GM10248 (cell line): ENCODE results near the gene RNF114.
A peak's percentile ranks its signal among the peaks of the same experiment; 100 is the strongest.
"Not testable (repeated sequence)": the region's sequence is repeated elsewhere in the genome, so short reads cannot be mapped to it uniquely, and the experiment has no call there.

ENCODE experiments used
- CTCF ChIA-PET: fragments of 300-600 bp; sonication (Branson Sonifier 250); formaldehyde crosslinking; extraction: SDS; loops from one replicate; lab custom pipeline; 2021; ENCODE audit warnings: antibody characterized with exemption; lab: Yijun Ruan, JAX
- POLR2A ChIA-PET: fragments of 350-650 bp; sonication (Branson Sonifier 250); formaldehyde crosslinking; extraction: SDS; loops from one replicate; lab custom pipeline; 2020; ENCODE audit warnings: antibody characterized with exemption; lab: Yijun Ruan, JAX
- DNase-seq: peaks from one replicate; pipeline ENCODE4 v3.0.0; 2012; ENCODE audit errors: extremely low spot score
- CTCF ChIP-seq: IDR thresholded peaks from 2 replicates; pipeline ENCODE4 v1.5.1; 2012; ENCODE audit warnings: mild to moderate bottlenecking, low read depth; ENCODE audit errors: extremely low read depth, missing control alignments, control extremely low read depth

The RNF114 gene

DNA sequence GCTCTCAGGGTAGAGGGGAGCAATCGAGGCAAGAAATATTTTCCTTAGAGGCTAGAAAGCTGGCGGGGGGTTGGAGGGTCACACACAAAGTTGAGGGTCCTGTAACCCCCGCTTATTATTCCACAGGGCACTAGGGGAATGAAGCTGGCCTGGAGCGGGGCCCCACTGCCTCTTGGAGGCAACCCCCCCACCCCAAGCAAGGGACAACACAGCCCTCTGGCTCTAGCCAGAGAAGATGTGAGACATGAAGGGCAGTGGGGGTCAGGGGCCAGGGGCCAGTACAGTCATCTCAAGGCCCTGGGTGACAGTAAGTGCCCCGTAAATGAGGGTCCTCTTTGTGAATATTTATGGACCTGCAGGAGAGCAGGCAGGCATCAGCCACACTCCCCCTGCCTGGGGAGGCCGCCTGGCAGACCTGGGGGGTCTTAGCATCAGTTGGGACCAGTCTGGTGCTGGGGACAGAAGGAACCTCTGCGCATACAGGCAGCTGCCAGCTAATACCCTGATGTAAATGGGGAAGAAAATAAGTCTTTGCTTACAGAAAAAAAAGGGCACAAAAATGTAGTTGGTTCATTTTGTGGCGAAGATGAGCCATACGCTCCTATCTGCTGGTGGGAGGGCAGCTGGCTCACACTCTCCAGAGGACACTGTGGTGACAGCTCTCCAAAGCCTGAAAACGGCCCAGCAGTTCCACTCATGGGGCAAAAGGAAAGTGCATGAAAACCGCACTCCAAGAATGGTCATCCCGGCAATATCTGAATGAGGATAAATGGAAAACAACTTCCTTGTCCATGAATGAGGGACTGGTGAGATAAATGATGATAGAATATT lies 42.7 kb upstream of the RNF114 start:
- ChIA-PET POLR2A (no interaction called here), CTCF (interaction anchor here (1.5 to 8.4 kb wide), 8 partner anchors 13 to 360 kb away, joined by 3 to 75 read pairs (median 6); no protein-coding TSS in a partner anchor)
- TF ChIP-seq CTCF = no peak
- DNase-seq = no peak

GRCh38 chr20:49894073-49894470 lies 42.1 kb upstream of the RNF114 start:
- CTCF ChIA-PET = interaction anchor here (1.5 to 8.4 kb wide), 6 partner anchors 13 to 361 kb away, joined by 3 to 75 read pairs (median 4); no protein-coding TSS in a partner anchor
- DNase-seq = peak; percentile 48
- POLR2A ChIA-PET = no interaction called here
- no peak for TF ChIP-seq CTCF

DNA sequence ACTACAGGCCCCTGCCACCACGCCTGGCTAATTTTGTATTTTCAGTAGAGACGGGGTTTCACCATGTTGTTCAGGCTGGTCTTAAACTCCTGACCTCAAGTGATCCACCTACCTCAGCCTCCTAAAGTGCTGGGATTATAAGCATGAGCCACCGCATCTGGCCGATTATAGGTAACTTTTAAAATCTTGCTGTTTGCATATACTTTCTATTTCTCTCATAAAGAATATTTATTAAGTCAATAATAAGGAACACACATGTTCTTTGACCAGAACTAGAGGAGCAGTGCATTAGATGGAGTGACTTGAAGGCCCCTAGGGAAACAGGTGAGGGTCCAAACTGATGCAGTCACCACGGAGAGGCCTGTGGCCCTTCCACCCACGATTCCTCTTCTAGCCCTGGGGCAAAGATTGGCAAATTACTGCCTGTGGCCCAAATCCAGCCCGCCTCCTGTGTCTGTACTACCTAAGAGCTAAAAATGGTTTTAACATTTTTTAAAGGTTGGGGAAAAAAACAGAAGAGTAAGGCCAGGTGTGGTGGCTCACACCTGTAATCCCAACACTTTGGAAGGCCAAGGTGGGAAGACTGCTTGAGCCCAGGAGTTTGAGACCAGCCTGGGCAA lies 40.6 kb upstream of the RNF114 start:
- POLR2A ChIA-PET, CTCF ChIA-PET, DNase-seq: not testable (repeated sequence)

DNA sequence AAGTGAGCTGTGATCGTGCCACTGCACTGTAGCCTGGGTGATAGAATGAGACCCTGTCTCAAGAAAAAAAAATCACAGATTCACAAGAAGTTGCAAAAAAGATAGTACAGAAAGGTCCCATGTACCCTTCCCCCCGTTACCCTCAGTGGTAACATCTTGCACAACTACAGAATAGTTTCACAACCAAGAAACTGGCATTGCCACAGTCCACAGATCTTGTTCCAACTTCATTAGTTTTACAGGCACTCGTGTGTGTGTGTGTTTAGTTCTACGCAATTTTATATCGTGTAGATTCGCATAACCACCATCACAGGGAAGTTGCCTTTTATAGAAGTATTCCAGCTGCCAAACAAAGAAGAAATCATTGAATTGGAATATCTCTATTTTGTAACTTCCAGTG lies 40.0 kb upstream of the RNF114 start:
- POLR2A ChIA-PET = no interaction called here
- CTCF ChIA-PET = interaction anchor here (0.9 to 2.1 kb wide), 3 partner anchors 8 to 354 kb away, joined by 4 to 7 read pairs (median 6); no protein-coding TSS in a partner anchor
- DNase-seq = no peak
- TF ChIP-seq CTCF = no peak

GRCh38 chr20:49899541-49900383 lies 36.4 kb upstream of the RNF114 start:
- TF ChIP-seq CTCF = no peak
- ChIA-PET POLR2A (no interaction called here), CTCF (interaction anchor here (1.1 to 2.7 kb wide), 5 partner anchors 11 to 290 kb away, joined by 3 to 12 read pairs (median 5); partner anchors contain the start of gene SPATA2)
- DNase-seq = no peak

DNA sequence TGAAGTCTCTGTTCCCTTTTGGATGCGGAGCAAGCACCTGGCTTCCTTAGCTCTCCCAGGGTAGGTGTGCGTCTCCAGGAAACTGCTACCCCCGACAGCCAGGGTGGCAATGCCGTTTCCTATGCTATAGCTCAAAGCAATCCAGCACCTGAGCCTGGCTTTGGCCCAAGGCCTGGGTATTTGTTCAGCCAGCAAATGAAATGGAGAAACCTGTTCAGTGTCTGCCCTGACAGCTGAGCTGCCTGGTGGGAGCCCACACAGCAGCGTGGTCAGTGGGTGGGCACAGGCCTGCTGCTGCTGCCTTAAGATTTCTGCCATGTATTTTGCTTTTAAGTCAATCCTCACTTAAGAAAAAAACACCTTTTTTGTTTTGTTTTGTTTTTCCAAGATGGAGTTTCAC lies 34.6 kb upstream of the RNF114 start:
- CTCF ChIA-PET = interaction anchor here (2.2 to 2.7 kb wide), 2 partner anchors 13 to 15 kb away, joined by 5 to 12 read pairs; partner anchors contain the start of gene SPATA2
- POLR2A ChIA-PET = no interaction called here
- no peak for TF ChIP-seq CTCF
- DNase-seq = no peak
